Kidney (tissue), 14 donors: Measurements from ENCODE around the gene ANKRD31. TPM values are rescaled to one million over a fixed set of nuclear protein-coding genes. Genes with fewer than 3 reads are reported as not detected.

Experiments
- DNase-seq, 5 donors: peaks; one replicate each; pipeline ENCODE4 v3.0.0-alpha.2; 2013 to 2020
- FAIRE-seq: peaks from 2 replicates; lab custom pipeline; 2012; peaks lifted over from hg19 to GRCh38; lab: Jason Lieb, UNC
- H3K27ac ChIP-seq, 2 donors: one replicate each; pipeline ENCODE4 v1.7.0; 2013; ENCODE audit warnings: low read depth in 2 of 2, low read length in 2 of 2, inconsistent platforms in 1 of 2
- H3K27me3 ChIP-seq: one replicate; pipeline ENCODE4 v1.7.1; 2013; ENCODE audit warnings: low read length, inconsistent platforms; ENCODE audit not compliant: control insufficient read depth, insufficient read depth
- H3K36me3 ChIP-seq, 3 donors: one replicate each; pipeline versions ENCODE4 v1.7.0 to v1.7.1; 2013; ENCODE audit warnings: low read length in 3 of 3, control low read depth in 1 of 3, inconsistent platforms in 1 of 3; ENCODE audit not compliant: insufficient read depth in 3 of 3, control insufficient read depth in 2 of 3
- H3K4me1 ChIP-seq, 3 donors: one replicate each; pipeline versions ENCODE4 v1.7.0 to v1.7.1; 2013; ENCODE audit warnings: low read length in 3 of 3, inconsistent platforms in 1 of 3, low read depth in 1 of 3; ENCODE audit not compliant: control insufficient read depth in 2 of 3, insufficient read depth in 2 of 3
- H3K4me3 ChIP-seq, 3 donors: one replicate each; pipeline versions ENCODE4 v1.7.0 to v1.8.1; 2013; ENCODE audit warnings: low read length in 3 of 3, control low read depth in 1 of 3, inconsistent platforms in 1 of 3
- H3K9ac ChIP-seq, 3 donors: one replicate each; pipeline versions ENCODE4 v1.7.0 to v1.7.1; 2013; ENCODE audit warnings: low read length in 3 of 3, control low read depth in 1 of 3, inconsistent platforms in 1 of 3
- H3K9me3 ChIP-seq, 3 donors: one replicate each; pipeline versions ENCODE4 v1.7.0 to v1.7.1; 2013; ENCODE audit warnings: low read length in 3 of 3, control low read depth in 1 of 3, inconsistent platforms in 1 of 3; ENCODE audit not compliant: control insufficient read depth in 2 of 3, insufficient read depth in 1 of 3
- intact Hi-C: fragments of 100-400 bp; cut with DNase I; formaldehyde crosslinking; loops from one replicate; pipeline ENCODE4 v1.11.1; 2022
- polyA plus RNA-seq: library from polyadenylated mRNA; stranded (reverse); fragments of 350-450 nt; fragmentation: Illumina TruSeq; extraction: RNeasy Lipid Tissue Mini Kit (QIAGEN cat#74804); gene quantifications from one replicate; pipeline ENCODE4 v1.2.3, GENCODE V29; 2014; ENCODE audit warnings: low read depth, low replicate concordance; ENCODE audit not compliant: insufficient read depth
- total RNA-seq: library from RNA; stranded (reverse); fragmentation: NEBNext Ultra II Directional; extraction: Animal tissue kit (Norgen Biotek cat#: 25700); gene quantifications from one replicate; pipeline ENCODE4 v1.2.1, GENCODE V29; 2021
- TF ChIP-seq, protein P1 (sequence below): IDR thresholded peaks from 3 replicates; pipeline ENCODE4 v1.5.1; 2012; ENCODE audit warnings: mild to moderate bottlenecking, moderate library complexity, borderline replicate concordance; ENCODE audit not compliant: insufficient read depth; ENCODE audit errors: extremely low read depth
- donor health status: control.
- donor health status: control.
- donor health status: control.
- donor health status: control.
- donor health status: control.
- donor health status: DM: yes; HTN: yes; CAD: no.
- donor health status: Normal renal cell carcinoma (clear cell type).

Gene ANKRD31
- total and polyA plus RNA-seq, 2 donors from 2014 or later = 0.17 to 0.38 TPM

DNA sequence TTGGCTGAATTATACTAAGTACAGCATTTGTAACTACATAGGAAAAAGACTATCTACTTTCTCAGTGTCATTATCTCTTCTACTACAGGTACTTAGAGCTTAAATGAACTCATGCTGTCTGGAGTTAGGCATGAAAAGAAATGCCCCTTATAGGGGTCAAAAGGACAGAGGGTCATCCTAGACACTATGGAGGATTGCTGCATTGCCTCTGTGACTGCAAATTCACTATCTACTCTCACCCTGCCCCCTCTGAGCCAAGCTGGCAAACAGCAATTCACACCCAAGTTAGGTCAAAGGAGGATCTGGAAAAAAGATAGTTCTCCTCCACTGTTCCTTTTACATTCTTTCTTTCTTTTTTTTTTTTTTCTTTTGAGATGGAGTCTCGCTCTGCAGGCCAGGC is 36.7 kb downstream of the ANKRD31 start:
- Histone ChIP-seq H3K36me3 (no peaks in the 10 kb centered on the region), H3K27me3 (no peaks in the 10 kb centered on the region), H3K4me3 (no peak overlapping the region), H3K9ac (no peak overlapping the region), H3K27ac (no peak overlapping the region), H3K9me3 (no peaks in the 10 kb centered on the region), H3K4me1 (no peaks in the 10 kb centered on the region)
- FAIRE-seq (no peak), DNase-seq (no peak)
- TF ChIP-seq, protein P1, sequence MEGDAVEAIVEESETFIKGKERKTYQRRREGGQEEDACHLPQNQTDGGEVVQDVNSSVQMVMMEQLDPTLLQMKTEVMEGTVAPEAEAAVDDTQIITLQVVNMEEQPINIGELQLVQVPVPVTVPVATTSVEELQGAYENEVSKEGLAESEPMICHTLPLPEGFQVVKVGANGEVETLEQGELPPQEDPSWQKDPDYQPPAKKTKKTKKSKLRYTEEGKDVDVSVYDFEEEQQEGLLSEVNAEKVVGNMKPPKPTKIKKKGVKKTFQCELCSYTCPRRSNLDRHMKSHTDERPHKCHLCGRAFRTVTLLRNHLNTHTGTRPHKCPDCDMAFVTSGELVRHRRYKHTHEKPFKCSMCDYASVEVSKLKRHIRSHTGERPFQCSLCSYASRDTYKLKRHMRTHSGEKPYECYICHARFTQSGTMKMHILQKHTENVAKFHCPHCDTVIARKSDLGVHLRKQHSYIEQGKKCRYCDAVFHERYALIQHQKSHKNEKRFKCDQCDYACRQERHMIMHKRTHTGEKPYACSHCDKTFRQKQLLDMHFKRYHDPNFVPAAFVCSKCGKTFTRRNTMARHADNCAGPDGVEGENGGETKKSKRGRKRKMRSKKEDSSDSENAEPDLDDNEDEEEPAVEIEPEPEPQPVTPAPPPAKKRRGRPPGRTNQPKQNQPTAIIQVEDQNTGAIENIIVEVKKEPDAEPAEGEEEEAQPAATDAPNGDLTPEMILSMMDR = no peak
- intact Hi-C loops = no loop called here

DNA sequence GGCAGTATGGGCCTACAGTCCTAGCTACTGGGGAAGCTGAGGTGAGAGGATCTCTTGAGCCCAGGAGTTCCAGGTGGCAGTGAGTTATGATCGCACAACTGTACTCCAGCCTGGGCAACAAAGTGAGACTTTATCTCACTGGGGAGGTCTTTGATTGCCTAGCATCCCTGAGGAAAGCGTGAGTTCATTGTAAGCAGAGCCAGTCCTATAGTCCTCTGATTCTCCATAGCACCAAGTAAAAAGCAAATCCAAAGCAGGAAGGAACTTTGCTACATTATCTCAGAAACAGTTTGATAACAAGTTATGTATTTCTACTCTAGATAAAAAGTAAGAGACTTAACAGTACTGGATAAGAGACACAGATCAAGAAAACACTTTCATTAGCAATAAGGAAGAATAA is 37.6 kb downstream of the ANKRD31 start:
- Histone ChIP-seq H3K36me3 (no peaks in the 10 kb centered on the region), H3K27ac (no peak overlapping the region), H3K27me3 (no peaks in the 10 kb centered on the region), H3K9me3 (no peaks in the 10 kb centered on the region), H3K9ac (no peak overlapping the region), H3K4me3 (no peak overlapping the region), H3K4me1 (no peaks in the 10 kb centered on the region)
- TF ChIP-seq, protein P1 = no peak
- intact Hi-C loops = no loop called here
- FAIRE-seq = no peak
- no peak for DNase-seq

DNA sequence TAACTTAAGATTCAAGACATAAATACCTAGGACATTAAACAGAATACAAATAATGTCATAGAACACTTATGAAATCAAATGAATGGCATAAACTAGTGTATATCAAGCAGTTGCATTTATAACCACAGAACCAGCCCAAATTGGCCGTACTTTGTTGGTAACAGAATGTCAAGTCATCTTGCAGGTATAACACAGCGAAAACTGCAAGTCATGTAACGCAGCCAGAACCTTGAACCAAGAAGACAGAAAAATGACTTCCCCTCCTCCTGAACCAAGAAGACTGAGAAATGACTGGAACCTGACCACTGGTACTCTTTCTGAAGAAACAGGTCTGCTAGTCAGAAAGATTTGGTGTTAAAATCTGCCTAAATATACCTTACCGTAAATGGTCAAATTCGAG is 38.9 kb downstream of the ANKRD31 start:
- Histone ChIP-seq H3K9me3 (no peaks in the 10 kb centered on the region), H3K27ac (no peak overlapping the region), H3K36me3 (no peaks in the 10 kb centered on the region), H3K4me3 (no peak overlapping the region), H3K9ac (no peak overlapping the region), H3K4me1 (no peaks in the 10 kb centered on the region), H3K27me3 (no peaks in the 10 kb centered on the region)
- DNase-seq (no peak), FAIRE-seq (no peak)
- intact Hi-C loops = no loop called here
- TF ChIP-seq, protein P1 = no peak

- Histone ChIP-seq H3K27ac (no peak overlapping the region), H3K9ac (no peak overlapping the region), H3K36me3 (no peaks in the 10 kb centered on the region), H3K9me3 (no peaks in the 10 kb centered on the region), H3K27me3 (no peaks in the 10 kb centered on the region), H3K4me1 (no peaks in the 10 kb centered on the region), H3K4me3 (no peak overlapping the region)
- intact Hi-C loops = no loop called here
- DNase-seq (no peak), FAIRE-seq (no peak)
- TF ChIP-seq, protein P1 = no peak
These were observed 43.9 kb downstream of the ANKRD31 start for GRCh38 chr5:75192804-75193203.
